Stimulated activated CD8-positive, alpha-beta memory T cell treated with anti-CD3 and anti-CD28 coated beads, Interleukin-15, amount 100 ng/mL, for 4 hours (primary cell): ENCODE measurements around the gene HPCAL4.

ENCODE experiments used
- DNase-seq, 2 donors: peaks; one replicate each; pipeline ENCODE4 v3.0.0-alpha.2; 2020; ENCODE audit warnings: low read depth in 2 of 2

Gene HPCAL4

GRCh38 chr1:39701049-39701439 lies 9.8 kb upstream of the HPCAL4 start:
- DNase-seq = no peak

DNA sequence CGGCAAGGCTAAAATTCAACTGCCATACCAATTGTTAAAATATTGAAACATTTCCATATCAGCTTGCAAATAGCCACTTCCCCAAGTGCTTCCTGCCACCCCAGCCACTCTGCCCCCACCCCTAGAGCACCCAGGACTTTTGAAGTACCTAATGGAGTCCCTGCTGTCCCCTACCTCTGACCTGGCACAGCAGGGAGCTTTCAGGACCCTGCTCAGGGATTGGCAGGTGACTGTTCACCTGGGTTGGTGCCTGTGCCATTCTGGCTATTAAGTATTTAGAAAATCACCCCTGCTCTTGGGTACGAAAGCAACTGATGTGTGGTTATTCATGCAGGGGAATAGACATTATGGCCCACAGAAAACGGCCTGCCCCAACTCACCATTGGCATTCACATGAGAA lies 9.1 kb upstream of the HPCAL4 start:
- no peak for DNase-seq

- DNase-seq = no peak
These were observed 8.2 kb upstream of the HPCAL4 start for GRCh38 chr1:39699419-39699818.

- DNase-seq = no peak
These were observed 7.3 kb upstream of the HPCAL4 start for GRCh38 chr1:39698568-39698967.

GRCh38 chr1:39696448-39696847 lies 5.2 kb upstream of the HPCAL4 start:
- DNase-seq = no peak

DNA sequence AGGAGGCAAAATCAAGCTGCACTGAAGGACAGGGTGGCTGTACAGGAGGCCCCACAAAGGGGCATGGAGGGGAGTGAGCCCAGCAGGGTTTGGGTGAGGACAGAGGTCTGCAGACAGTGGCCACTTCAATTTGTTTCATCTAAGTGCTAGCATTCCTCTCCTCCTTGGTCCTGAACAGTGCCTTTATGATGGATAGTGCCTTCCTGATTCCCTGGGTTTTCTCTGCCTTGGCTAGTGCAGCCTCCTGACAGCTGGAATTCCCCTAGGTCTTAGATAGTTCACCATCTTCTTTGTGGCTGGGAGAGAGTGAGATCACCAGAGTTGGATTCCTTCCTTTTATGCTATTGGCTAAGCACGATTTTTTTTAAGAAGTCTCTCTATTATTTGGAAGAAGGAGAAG lies 3.8 kb upstream of the HPCAL4 start:
- DNase-seq = no peak

DNA sequence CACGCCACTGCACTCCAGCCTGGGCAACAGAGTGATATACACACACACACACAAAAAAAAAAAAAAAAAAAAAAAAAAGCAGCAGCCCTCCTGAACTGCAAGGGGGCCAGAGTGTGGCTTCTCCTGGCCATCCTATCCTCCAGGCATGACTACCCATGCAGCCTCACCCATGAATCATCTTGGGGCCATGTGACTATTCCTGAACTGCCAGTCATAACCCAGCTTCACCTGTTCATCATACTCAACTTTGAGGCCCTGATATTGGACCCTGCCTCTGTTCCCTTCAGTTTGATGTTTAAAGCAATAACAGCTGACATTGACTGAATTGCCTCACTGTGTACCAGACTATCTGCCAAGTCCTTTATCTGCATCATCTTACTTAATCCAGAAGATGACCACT lies 2.8 kb upstream of the HPCAL4 start:
- no peak for DNase-seq

DNA sequence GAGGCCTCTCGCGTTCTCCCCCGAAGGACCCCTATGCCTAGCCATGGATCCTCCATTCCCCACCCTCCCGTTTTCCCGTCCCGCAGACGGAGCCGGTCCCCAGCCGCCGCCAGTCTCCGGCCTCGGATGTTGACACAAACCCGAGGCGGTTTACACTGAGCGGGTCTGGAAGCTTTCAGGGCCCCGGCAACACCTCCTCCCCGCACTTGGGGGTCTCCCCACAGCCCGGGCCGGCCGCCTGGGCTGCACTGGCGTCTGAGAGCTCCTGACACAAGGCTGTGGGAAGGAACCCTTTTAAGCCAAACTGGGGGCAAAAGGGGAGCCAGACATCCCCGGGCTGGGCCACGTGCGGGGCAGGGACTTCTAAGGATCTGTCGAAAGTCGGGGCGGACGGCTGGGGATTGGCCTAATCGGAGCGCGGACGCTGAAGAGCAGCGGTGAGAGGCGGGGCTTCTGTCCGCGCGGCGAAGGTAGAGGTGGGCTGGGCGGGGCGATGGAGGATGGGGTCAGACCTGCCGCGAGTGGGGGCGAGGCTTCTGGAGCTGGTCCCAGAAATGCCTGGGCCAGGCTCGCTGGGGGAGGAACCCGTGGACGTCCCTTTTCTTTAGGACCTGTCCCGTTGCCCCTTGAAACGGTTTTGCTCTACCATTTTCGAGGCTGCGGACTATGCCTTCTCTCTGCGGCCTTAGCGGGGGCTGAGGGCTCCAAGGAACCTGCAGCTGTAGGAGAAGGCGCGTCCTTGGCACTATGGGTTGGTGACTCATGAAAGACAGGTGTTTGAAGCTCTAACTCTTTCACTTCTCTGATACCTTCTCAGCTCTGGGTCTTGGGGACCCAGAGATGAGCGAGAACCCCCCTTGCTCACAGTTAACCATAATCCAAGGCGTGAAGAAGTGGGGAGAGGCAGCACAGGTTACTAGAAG lies 1.2 kb upstream of the HPCAL4 start:
- DNase-seq = no peak

DNA sequence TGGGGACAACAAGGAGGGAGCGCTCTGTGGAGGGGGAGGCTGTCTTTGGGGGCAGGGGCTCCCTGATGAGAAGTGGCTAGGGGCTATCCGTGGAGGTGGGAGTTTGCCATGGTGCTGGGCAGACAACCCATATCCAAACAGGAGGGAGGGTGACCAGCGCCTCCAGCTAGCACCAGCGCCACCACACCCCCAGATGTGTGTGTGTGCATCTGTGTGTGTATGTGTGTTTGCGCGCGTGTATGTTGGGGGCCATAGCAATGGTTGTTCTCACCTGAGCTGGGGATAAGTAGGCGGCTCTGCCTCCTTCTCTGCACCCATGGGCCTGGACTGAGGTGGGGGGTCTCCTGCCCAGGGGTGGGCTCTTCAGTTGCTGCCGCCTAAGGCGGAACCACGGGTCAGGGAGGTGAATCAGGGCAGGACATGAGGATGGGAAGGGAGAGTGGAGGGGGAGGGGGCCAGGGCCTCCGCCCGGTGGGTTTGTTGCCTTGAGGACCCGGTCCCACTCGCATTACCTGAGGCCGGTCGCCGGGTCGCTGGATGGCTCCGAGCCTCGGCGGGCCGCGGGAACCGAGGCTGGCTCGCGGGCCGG lies 345 bp downstream of the HPCAL4 start:
- DNase-seq = no peak

GRCh38 chr1:39690225-39690624 lies 1.0 kb downstream of the HPCAL4 start:
- no peak for DNase-seq

GRCh38 chr1:39689635-39690034 lies 1.6 kb downstream of the HPCAL4 start:
- no peak for DNase-seq

DNA sequence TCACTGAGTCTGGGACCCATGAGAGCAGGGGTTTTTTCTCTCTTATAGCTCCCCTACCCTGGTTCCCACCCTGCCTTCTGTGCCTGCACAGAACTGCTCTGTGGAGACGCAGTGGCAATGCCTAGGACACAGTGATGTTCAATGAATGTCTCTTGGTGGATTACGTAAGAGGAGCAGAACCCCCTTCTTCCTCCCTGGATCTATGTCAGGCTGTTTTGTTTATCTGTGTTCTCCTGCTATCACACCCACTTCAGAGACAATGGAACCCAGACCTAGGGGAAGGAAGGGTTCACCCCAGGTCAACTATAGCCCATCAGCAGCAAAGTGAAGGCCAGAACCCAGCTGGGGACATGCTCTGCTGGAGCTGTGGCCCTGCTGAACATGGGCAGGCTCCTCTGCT lies 2.0 kb downstream of the HPCAL4 start:
- no peak for DNase-seq

- no peak for DNase-seq
These were observed 2.5 kb downstream of the HPCAL4 start for GRCh38 chr1:39688706-39689105.

GRCh38 chr1:39687243-39687642 lies 4.0 kb downstream of the HPCAL4 start:
- no peak for DNase-seq

GRCh38 chr1:39685071-39685470 lies 6.2 kb downstream of the HPCAL4 start:
- no peak for DNase-seq

DNA sequence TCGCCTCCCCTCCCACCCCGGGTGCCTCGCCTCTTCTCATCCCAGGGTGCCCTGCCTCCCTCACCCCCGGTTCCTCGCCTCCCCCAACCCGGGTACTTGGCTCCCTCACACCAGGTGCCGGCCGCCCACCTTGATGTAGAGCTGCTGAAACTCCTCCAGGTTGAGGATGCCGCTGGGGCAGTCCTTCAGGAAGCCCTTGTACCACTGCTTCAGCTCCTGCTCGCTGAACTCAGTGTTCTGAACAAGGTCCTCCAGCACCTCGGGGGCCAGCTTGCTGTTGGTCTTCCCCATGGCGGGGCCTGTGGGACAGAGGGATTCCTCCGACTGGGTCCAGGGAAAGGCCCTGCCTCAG lies 6.9 kb downstream of the HPCAL4 start:
- no peak for DNase-seq

GRCh38 chr1:39683591-39684312 lies 7.5 kb downstream of the HPCAL4 start:
- no peak for DNase-seq

DNA sequence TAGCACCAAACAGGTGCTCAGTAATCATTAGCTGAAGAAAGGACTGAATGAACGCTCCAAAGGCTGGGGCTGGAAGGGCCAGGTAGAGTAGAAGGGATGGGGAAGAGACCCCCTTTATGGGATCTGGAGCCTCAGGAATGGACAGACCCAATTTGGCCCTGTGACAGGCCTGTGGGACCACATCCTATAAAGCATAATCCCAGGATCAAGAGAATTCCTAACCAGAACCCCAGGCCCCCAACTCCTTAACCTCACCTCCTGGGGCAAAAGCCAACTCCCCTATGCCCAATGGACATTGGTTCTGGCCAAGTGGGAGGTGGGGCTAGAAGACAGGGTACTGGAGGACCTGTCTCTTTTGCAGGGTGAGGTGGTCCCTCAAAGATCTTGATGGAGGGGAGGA lies 9.2 kb downstream of the HPCAL4 start:
- no peak for DNase-seq

- DNase-seq = no peak
These were observed 9.9 kb downstream of the HPCAL4 start for GRCh38 chr1:39681294-39681693.

GRCh38 chr1:39680751-39681150 lies 10.5 kb downstream of the HPCAL4 start:
- no peak for DNase-seq

DNA sequence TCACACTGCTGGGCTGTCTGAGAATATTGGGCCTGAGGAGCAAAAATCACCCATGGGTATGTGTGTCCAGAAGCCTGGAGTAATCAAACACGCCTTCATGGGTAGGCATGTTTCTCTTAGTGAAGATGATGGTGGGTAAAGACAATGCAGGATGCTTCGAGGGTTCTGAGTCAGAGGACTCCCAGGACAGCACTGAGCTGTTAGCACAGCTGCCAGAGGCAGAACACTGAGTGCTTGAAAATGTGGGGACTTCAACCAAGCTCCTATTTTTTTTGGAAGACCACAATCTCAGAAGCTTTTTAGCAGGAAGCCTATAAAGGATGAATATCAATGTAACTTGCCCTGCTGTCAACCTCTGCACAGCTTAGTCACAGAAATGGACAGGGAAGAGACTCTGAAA lies 11.4 kb downstream of the HPCAL4 start:
- no peak for DNase-seq

DNA sequence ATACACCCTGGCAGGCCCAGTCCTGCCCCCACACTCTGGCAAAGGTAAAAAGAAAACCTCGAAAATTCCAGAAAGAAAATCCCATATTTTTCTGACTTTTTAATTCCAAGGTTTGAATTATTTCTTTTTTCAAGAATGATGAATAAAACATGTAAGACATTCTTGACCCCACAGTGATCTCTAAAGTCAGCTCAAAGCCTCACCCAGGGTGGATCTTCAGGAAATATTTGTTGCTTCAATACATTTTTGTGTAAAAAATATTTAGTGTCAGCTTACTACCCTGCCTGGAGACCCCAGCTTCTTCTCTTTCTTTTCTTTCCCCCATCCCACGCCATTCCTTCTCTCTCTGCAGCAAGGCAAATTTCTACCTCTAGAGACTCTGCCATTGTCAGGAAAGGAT lies 12.3 kb downstream of the HPCAL4 start:
- no peak for DNase-seq

DNA sequence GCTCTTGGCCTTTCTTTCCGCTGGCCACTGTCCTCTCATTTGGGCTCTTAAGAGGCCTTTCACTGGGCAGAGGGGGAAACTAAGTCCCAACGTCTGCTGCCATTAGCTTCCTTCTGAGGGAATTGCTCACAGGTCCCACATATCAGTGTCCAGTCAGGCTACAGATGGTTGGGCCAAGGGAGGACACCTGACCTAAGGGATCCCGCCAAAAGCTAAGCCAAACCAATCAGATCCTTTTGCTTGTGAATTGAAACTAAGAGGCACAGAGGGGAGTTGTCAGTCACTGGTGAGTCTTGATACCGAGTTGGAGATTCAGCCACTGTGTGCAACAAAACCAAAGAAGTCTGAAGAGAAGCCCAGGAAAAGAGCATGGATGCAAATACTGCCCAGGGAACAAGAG lies 13.6 kb downstream of the HPCAL4 start:
- no peak for DNase-seq
